GM19324 (cell line): ENCODE measurements around the gene GDPD1.
"Not testable (repeated sequence)": the region's sequence is repeated elsewhere in the genome, so short reads cannot be mapped to it uniquely, and the experiment has no call there.

Experiments
- ATAC-seq: cut with Tn5 transposase; IDR thresholded peaks from one replicate; pipeline ENCODE4 v1.9.1; 2021; ENCODE audit warnings: mild to moderate bottlenecking, moderate library complexity; ENCODE audit not compliant: unreplicated experiment, low FRiP score

Gene GDPD1

GRCh38 chr17:59238906-59239305 lies 18.6 kb downstream of the GDPD1 start:
- no peak for ATAC-seq

DNA sequence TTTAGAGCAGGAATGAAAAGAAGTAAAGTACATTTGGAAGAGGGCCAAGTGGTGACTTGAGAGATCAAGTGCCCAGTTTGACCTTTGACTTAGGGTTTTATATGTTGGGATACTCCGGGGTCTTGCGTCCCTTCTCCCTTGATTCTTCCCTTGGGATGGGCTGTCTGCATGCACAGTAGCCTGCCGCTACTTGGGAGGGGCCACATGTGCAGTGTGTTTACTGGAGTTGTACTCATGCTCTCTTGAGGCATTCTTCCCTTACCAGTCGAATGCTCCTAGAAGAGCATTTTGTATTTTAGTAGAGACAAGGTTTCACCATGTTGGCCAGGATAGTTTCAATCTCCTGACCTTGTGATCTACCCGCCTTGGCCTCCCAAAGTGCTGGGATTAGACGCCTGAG lies 23.8 kb downstream of the GDPD1 start:
- ATAC-seq, result no peak

- ATAC-seq, result no peak
These were observed 34.4 kb downstream of the GDPD1 start for GRCh38 chr17:59254742-59255141.

DNA sequence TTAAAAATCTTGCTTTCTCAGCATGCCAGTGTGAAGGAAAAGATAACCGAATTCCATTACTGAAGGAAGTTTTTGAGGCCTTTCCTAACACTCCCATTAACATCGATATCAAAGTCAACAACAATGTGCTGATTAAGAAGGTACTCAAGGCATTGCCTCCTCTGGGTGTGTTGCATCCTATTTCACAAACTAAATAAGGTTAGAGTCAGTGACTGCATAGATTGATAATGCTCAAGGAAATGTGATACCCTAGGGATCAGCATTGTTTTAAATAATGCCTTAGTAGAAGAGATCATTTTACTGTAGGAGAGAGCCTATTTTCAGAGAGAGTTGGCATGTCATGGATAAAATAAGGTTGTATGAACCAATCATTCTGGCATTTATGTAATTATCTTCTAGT lies 36.8 kb downstream of the GDPD1 start:
- ATAC-seq, result no peak

DNA sequence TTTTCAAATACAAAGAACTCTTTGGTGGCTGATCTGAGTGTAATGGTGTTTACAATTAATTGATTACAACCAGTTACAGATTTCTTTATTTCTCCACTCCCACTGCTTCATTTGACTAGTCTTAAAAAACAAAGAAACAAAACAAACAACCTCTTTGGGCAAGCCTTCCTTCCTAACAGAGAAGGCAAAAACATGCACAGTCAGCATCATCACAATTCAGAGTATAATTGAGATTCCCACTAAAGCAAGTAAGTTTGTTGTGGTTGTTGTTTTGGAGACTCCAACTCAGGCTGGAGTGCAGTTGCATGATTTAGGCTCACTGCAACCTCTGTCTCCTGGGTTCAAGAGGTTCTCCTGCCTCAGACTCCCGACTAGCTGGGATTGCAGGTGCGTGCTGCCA lies 40.4 kb downstream of the GDPD1 start:
- ATAC-seq, result no peak

DNA sequence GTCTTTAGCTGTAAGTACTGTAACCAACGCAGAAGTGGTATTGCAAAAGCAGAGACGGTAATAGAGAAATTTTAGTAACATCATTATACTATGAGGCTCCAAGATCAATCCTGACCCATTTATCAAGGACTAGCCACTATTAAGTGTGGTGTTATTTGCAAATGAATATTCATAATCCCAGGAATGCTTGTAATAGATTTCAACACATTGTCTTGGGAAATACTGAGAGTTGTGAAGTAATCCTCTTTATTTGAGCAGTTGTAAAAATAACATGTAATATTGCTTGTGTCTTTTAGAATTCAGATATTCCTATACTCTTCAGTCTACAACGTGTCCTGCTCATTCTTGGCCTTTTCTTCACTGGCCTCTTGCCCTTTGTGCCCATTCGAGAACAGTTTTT lies 46.4 kb downstream of the GDPD1 start:
- ATAC-seq, result no peak

DNA sequence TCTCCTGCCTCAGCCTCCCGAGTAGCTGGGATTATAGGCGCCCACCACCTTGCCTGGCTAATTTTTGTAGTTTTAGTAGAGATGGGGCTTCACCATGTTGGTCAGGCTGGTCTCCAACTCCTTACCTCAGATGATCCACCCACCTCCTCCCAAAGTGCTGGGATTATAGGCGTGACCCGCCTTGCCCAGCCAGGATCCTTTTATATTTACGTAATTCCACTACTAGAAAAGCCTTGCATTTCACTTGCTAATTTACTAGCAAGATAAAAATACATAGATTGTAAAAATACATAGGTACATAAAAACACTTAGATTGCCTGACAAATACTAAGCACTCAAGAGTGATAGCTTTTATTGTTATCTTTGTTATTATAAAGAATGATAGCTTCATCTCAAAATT lies 47.5 kb downstream of the GDPD1 start:
- ATAC-seq, result no peak

GRCh38 chr17:59275618-59276017 lies 55.3 kb downstream of the GDPD1 start:
- no peak for ATAC-seq

GRCh38 chr17:59277031-59277430 lies 56.7 kb downstream of the GDPD1 start:
- peak; percentile 79 for ATAC-seq

- no peak for ATAC-seq
These were observed 58.1 kb downstream of the GDPD1 start for GRCh38 chr17:59278406-59278805.

DNA sequence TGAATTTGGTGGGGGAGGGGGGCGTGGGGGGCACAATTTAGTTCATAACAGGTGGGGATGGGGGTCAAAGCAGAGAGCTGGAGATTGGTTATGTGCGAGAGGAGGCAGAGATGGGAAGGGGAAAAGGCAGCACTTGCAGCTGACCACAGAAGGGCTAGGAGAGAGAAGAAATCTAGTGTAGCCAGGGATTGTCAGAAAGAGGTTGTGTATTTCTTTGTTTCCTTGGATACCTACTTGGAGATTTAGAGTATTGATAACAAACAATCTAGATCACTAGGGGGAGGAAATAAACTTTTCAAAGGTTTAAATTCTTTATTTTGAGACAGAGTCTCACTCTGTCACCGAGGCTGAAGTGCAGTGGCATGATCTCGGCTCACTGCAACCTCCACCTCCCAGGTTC lies 64.0 kb downstream of the GDPD1 start:
- no peak for ATAC-seq

DNA sequence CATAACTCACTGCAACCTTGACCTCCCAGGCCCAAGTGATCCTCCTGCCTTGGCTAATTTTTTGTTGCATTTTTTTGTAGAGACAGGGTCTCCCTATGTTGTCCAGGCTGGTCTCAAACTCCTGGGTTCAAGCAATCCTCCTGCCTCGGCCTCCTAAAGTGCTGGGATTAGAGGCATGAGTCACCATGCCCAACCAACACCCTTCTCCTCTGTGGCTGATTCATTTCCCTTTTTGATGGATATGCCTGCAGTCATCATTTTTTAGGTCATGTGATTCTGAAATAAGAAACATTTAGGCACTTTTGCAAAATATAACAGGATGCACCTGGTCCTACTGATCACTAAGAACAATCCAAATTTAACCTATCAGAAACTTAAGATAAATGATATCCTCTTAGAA lies 67.1 kb downstream of the GDPD1 start:
- ATAC-seq, result no peak

DNA sequence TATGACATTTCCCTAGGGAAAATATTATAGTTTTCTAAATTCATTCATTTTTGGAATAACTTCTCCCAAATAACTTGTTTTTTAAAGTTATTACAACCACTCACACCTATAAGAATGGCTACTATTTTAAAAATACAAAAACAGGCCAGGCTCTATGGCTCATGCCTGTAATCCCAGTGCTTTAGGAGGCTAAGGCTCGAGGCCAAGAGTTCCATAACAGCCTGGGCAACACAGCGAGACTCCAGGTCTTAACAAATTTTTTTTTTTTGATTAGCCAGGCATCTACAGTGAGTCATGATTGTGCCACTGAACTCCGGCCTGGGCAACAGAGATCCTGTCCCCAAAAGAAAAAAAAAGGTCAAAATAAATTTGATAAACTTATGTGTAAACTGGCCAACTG lies 67.6 kb downstream of the GDPD1 start:
- no peak for ATAC-seq

GRCh38 chr17:59289981-59290301 lies 69.6 kb downstream of the GDPD1 start:
- ATAC-seq, result no peak

GRCh38 chr17:59290302-59290998 lies 70.1 kb downstream of the GDPD1 start:
- ATAC-seq, result not testable (repeated sequence)

GRCh38 chr17:59292174-59292523 lies 71.8 kb downstream of the GDPD1 start:
- no peak for ATAC-seq

DNA sequence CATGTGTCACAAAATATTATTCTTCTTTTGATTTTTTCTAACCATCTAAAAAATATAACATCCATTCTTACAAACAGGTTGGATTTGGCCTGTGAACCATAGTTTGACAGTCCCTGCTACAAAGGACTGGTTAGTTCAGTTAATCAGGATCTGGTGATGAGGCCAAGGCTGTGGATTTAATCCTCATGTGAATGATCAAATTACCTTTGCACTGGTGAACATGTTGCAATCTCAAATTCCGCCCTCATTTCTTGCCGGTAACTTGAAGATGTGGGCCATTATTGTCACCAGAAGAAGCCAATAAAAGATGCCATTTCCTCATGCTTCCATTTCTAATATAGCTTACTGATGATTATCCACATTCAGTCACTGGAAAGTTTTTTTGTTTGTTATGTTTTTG lies 75.9 kb downstream of the GDPD1 start:
- ATAC-seq, result no peak

- ATAC-seq, result no peak
These were observed 78.2 kb downstream of the GDPD1 start for GRCh38 chr17:59298521-59298920.

- ATAC-seq, result no peak
These were observed 79.2 kb downstream of the GDPD1 start for GRCh38 chr17:59299400-59300092.

- ATAC-seq, result no peak
These were observed 80.6 kb downstream of the GDPD1 start for GRCh38 chr17:59300941-59301340.

GRCh38 chr17:59304811-59305210 lies 84.5 kb downstream of the GDPD1 start:
- ATAC-seq, result no peak

DNA sequence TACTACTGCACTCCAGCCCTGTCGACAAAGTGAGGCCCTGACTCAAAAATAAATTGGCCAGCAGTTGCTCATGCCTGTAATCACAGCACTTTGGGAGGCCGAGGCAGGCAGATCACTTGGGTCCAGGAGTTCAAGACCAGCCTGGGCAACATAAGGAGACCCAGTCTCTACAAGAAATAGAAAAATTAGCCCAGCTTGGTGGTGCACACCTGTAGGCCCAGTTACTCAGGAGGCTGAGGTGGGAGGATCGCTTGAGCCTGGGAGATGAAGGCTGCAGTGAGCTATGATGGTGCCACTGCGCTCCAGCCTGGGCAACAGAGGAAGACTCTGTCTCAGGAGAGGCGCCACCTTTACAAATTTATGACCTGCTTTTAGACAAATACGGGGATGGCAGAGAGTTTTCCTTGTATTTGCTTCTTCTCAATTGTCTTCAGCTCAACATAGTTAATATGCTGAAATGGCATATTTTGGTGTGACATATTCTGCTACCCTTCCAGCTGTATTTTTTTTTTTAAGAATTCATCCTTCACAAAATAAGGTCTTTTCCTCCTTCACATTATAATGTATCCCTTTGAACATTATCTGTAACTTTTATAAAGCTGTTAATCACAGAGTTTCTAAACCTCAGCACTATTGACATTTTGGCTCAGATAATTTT lies 90.1 kb downstream of the GDPD1 start:
- no peak for ATAC-seq
